Measurements from ENCODE around the gene CADPS2. TPM values are rescaled to one million over a fixed set of nuclear protein-coding genes. Genes with fewer than 3 reads are reported as not detected.

CADPS2 gene
- total and polyA plus RNA-seq, 7 experiments from 2014 or later = not detected

DNA sequence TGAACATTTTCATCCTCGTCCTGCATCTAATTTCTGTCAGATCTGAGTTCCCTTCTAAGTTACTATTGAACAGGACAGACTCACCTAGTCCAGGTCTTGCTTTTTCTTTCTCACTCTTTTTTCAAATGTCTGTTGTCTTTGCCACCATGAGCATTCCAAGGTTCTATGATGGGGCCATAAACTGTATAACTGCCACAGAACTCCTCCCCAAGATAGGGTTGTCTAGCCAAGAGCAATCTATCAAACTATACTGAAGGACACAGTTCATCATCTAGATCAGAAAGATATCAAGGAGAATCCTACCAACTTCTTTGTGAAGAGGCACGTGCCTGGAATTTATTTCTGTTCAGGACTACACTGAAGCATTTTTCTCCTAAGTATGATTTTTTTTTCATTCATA, 531.6 kb downstream of the CADPS2 start:
- intact Hi-C loops (cut with micrococcal nuclease) = no loop called here
- no peaks in the 10 kb centered on the region for H3K36me3 Mint-ChIP-seq

DNA sequence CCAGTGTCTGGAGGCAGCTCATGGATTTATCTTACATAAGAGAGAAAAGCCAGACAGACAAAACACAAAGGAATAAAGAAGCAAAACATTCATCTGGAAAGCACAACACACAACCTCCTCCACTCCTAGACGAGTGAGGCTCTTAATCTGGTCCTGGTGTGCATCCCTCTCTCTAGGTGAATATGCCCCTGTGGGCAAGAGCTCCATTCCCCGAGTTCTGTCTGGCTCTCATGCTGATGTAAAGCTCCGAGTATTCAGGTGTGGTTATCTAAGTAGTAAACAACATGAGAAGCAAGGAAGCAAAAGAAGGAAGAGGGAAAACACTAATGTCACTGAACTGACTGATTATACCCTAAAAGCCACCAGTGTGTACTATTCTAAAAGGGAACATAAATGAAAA, 533.8 kb downstream of the CADPS2 start:
- ChIA-PET POLR2A (no interaction called here), CTCF (no interaction called here)
- no peak for ATAC-seq

More for the DNA sequence above, 531.6 kb downstream of the CADPS2 start:
- Histone ChIP-seq H3K27ac (ENCODE audit: low read depth, low read length) (no peak overlapping the region), H3K4me1 (ENCODE audit: control insufficient read depth in 2 of 2, insufficient read depth in 2 of 2, low read length in 2 of 2) (no peaks in the 10 kb centered on the region), H3K9me3 (ENCODE audit: control insufficient read depth in 2 of 3, low read length in 3 of 3) (no peaks in the 10 kb centered on the region), H3K36me3 (ENCODE audit: control insufficient read depth in 2 of 3, insufficient read depth in 3 of 3, low read length in 3 of 3) (no peaks in the 10 kb centered on the region), H3K4me3 (ENCODE audit: low read length) (no peak overlapping the region), H3K27me3 (ENCODE audit: control insufficient read depth in 2 of 2, insufficient read depth in 2 of 2, low read length in 2 of 2) (no peaks in the 10 kb centered on the region)
- H3K4me3 Mint-ChIP-seq = no peak overlapping the region
- DNase-seq (no peak), ATAC-seq (no peak)
- peaks cover 0 to 9% (median 0%) of the 10 kb centered on the region in 11 donors for H3K9me3 Mint-ChIP-seq
- POLR2A ChIA-PET = no interaction called here
- H3K27me3 Mint-ChIP-seq = no peaks in the 10 kb centered on the region
- no peaks in the 10 kb centered on the region for H3K4me1 Mint-ChIP-seq
- CTCF ChIA-PET = no interaction called here
- no peak overlapping the region for H3K27ac Mint-ChIP-seq

DNA sequence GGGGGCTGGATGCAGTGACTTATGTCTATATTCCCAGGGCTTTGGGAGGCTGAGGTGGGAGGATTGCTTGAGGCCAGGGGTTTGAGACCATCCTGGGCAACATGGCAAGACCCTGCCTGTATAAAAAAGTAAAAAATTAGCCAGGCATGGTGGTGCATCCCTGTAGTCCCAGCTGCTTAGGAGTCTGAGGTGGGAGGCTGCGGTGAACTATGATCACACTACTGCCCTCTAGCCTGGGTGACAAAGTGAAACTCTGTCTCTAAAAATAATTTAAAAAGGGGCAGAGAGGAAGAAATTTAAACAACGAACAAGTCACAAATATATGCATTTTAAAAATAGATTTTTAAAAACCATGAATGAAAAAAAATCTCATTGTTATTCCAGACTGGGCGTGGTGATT, 535.6 kb downstream of the CADPS2 start:
- intact Hi-C loops (cut with micrococcal nuclease) = no loop called here
- H3K4me1 ChIP-seq (ENCODE audit: control insufficient read depth in 2 of 2, insufficient read depth in 2 of 2, low read length in 2 of 2) = no peaks in the 10 kb centered on the region
- Mint-ChIP-seq H3K36me3 (no peaks in the 10 kb centered on the region), H3K9me3 (peaks cover 0 to 2% (median 0%) of the 10 kb centered on the region in 11 donors), H3K4me3 (no peak overlapping the region), H3K4me1 (no peaks in the 10 kb centered on the region), H3K27ac (no peak overlapping the region), H3K27me3 (no peaks in the 10 kb centered on the region)
- ChIA-PET POLR2A (no interaction called here), CTCF (no interaction called here)
- no peaks in the 10 kb centered on the region for H3K27me3 ChIP-seq (ENCODE audit: control insufficient read depth in 2 of 2, insufficient read depth in 2 of 2, low read length in 2 of 2)
- DNase-seq = no peak
- ATAC-seq = no peak
- no peak overlapping the region for H3K27ac ChIP-seq (ENCODE audit: low read depth, low read length)
- no peaks in the 10 kb centered on the region for H3K9me3 ChIP-seq (ENCODE audit: control insufficient read depth in 2 of 3, low read length in 3 of 3)
- H3K36me3 ChIP-seq (ENCODE audit: control insufficient read depth in 2 of 3, insufficient read depth in 3 of 3, low read length in 3 of 3) = no peaks in the 10 kb centered on the region
- no peak overlapping the region for H3K4me3 ChIP-seq (ENCODE audit: low read length)

More for the DNA sequence above, 533.8 kb downstream of the CADPS2 start:
- Histone ChIP-seq H3K27me3 (ENCODE audit: control insufficient read depth in 2 of 2, insufficient read depth in 2 of 2, low read length in 2 of 2) (no peaks in the 10 kb centered on the region), H3K4me3 (ENCODE audit: low read length) (no peak overlapping the region), H3K36me3 (ENCODE audit: control insufficient read depth in 2 of 3, insufficient read depth in 3 of 3, low read length in 3 of 3) (no peaks in the 10 kb centered on the region), H3K4me1 (ENCODE audit: control insufficient read depth in 2 of 2, insufficient read depth in 2 of 2, low read length in 2 of 2) (no peaks in the 10 kb centered on the region), H3K9me3 (ENCODE audit: control insufficient read depth in 2 of 3, low read length in 3 of 3) (no peaks in the 10 kb centered on the region), H3K27ac (ENCODE audit: low read depth, low read length) (no peak overlapping the region)
- H3K36me3 Mint-ChIP-seq = no peaks in the 10 kb centered on the region
- peaks cover 0 to 6% (median 0%) of the 10 kb centered on the region in 11 donors for H3K9me3 Mint-ChIP-seq
- no peak for DNase-seq
- H3K4me3 Mint-ChIP-seq = no peak overlapping the region
- no peak overlapping the region for H3K27ac Mint-ChIP-seq
- no peaks in the 10 kb centered on the region for H3K27me3 Mint-ChIP-seq
- intact Hi-C loops (cut with micrococcal nuclease) = no loop called here
- H3K4me1 Mint-ChIP-seq = no peaks in the 10 kb centered on the region

DNA sequence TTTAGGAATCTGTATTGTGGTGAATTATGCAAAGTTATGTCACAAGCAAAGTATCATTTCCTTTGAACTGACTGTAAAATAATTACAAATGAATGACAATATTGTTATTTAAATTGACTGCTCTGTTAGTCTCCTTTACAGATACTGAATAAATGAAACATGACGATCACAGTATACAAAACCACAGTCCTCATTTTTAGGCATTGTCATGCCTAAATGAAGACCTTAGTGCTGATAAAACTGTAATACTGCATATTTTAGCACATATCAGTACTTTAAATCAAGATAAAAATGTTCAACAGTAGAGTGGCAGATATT, 542.0 kb downstream of the CADPS2 start:
- Mint-ChIP-seq H3K9me3 (peaks cover 0 to 3% (median 0%) of the 10 kb centered on the region in 11 donors), H3K27me3 (no peaks in the 10 kb centered on the region), H3K27ac (no peak overlapping the region), H3K4me1 (no peaks in the 10 kb centered on the region), H3K4me3 (no peak overlapping the region), H3K36me3 (no peaks in the 10 kb centered on the region)
- intact Hi-C loops (cut with micrococcal nuclease) = no loop called here
- Histone ChIP-seq H3K27ac (ENCODE audit: low read depth, low read length) (no peak overlapping the region), H3K27me3 (ENCODE audit: control insufficient read depth in 2 of 2, insufficient read depth in 2 of 2, low read length in 2 of 2) (no peaks in the 10 kb centered on the region), H3K9me3 (ENCODE audit: control insufficient read depth in 2 of 3, low read length in 3 of 3) (no peaks in the 10 kb centered on the region), H3K4me3 (ENCODE audit: low read length) (no peak overlapping the region), H3K4me1 (ENCODE audit: control insufficient read depth in 2 of 2, insufficient read depth in 2 of 2, low read length in 2 of 2) (no peaks in the 10 kb centered on the region), H3K36me3 (ENCODE audit: control insufficient read depth in 2 of 3, insufficient read depth in 3 of 3, low read length in 3 of 3) (no peaks in the 10 kb centered on the region)
- ATAC-seq (no peak), DNase-seq (no peak)
- ChIA-PET CTCF (no interaction called here), POLR2A (no interaction called here)

DNA sequence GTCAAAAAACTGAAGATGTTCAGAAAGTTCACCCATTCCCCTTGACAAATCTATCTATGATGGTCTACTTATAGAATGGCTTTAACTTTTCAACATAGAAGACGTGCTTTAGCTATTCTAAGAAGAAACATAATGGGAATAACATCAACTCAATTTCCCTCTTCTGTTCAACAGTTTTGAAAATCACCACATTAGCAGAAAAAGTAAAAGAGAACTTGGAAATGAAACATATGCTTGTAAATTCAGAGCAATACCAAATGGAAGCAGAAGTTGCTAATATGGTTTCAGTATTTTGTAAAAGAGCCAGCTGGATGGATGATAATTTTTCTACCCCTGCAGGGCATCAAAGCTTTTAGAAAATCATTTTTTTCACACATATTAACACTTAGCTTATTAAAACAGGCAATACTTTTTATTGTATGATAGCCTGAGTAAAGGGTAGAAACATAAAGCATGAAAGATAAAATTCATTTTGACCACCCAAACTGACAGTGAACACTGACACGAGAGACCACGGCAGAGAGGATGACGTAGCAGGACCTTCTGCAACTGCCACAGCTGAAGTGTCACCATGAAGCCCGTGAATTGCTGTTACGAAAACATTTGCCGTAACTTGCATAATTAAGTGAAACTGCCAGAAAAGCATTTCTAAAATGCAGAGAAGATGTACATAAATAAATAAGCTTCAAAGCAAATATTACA, 542.5 kb downstream of the CADPS2 start:
- Histone ChIP-seq H3K4me3 (ENCODE audit: low read length) (no peak overlapping the region), H3K4me1 (ENCODE audit: control insufficient read depth in 2 of 2, insufficient read depth in 2 of 2, low read length in 2 of 2) (no peaks in the 10 kb centered on the region), H3K27ac (ENCODE audit: low read depth, low read length) (no peak overlapping the region), H3K27me3 (ENCODE audit: control insufficient read depth in 2 of 2, insufficient read depth in 2 of 2, low read length in 2 of 2) (no peaks in the 10 kb centered on the region), H3K9me3 (ENCODE audit: control insufficient read depth in 2 of 3, low read length in 3 of 3) (no peaks in the 10 kb centered on the region), H3K36me3 (ENCODE audit: control insufficient read depth in 2 of 3, insufficient read depth in 3 of 3, low read length in 3 of 3) (no peaks in the 10 kb centered on the region)
- Mint-ChIP-seq H3K9me3 (peaks cover 0 to 4% (median 0%) of the 10 kb centered on the region in 11 donors), H3K27ac (no peak overlapping the region), H3K27me3 (no peaks in the 10 kb centered on the region), H3K4me3 (no peak overlapping the region), H3K4me1 (no peaks in the 10 kb centered on the region), H3K36me3 (no peaks in the 10 kb centered on the region)
- ChIA-PET CTCF (no interaction called here), POLR2A (no interaction called here)
- intact Hi-C loops (cut with micrococcal nuclease) = no loop called here
- DNase-seq (no peak), ATAC-seq (no peak)

DNA sequence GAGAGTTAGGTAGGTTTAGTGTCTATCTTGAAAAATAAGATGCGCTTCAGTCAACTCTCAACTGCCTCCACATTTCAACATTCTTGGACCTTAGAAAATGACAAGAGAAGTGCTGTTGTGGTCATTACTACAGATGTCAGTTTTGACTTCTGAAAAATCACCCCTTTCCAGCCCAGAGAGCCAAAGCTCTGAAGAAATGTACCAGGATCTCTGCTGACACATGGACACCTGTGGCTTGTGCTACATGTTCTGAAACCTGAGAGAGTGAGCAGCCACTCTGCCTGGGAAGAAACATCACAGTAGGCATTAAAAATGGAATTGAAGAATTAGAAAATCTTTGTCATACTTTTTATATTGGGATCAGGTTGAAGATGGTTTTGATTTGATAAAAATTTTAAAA, 545.8 kb downstream of the CADPS2 start:
- H3K27me3 ChIP-seq (ENCODE audit: control insufficient read depth in 2 of 2, insufficient read depth in 2 of 2, low read length in 2 of 2) = no peaks in the 10 kb centered on the region
- Mint-ChIP-seq H3K27ac (no peak overlapping the region), H3K4me3 (no peak overlapping the region), H3K27me3 (no peaks in the 10 kb centered on the region), H3K36me3 (no peaks in the 10 kb centered on the region), H3K9me3 (peaks cover 0 to 4% (median 0%) of the 10 kb centered on the region in 11 donors), H3K4me1 (no peaks in the 10 kb centered on the region)
- H3K36me3 ChIP-seq (ENCODE audit: control insufficient read depth in 2 of 3, insufficient read depth in 3 of 3, low read length in 3 of 3) = no peaks in the 10 kb centered on the region
- ATAC-seq (no peak), DNase-seq (no peak)
- H3K27ac ChIP-seq (ENCODE audit: low read depth, low read length) = no peak overlapping the region
- H3K4me3 ChIP-seq (ENCODE audit: low read length) = no peak overlapping the region
- ChIA-PET CTCF (no interaction called here), POLR2A (no interaction called here)
- H3K9me3 ChIP-seq (ENCODE audit: control insufficient read depth in 2 of 3, low read length in 3 of 3) = no peaks in the 10 kb centered on the region
- no peaks in the 10 kb centered on the region for H3K4me1 ChIP-seq (ENCODE audit: control insufficient read depth in 2 of 2, insufficient read depth in 2 of 2, low read length in 2 of 2)
- intact Hi-C loops (cut with micrococcal nuclease) = no loop called here

DNA sequence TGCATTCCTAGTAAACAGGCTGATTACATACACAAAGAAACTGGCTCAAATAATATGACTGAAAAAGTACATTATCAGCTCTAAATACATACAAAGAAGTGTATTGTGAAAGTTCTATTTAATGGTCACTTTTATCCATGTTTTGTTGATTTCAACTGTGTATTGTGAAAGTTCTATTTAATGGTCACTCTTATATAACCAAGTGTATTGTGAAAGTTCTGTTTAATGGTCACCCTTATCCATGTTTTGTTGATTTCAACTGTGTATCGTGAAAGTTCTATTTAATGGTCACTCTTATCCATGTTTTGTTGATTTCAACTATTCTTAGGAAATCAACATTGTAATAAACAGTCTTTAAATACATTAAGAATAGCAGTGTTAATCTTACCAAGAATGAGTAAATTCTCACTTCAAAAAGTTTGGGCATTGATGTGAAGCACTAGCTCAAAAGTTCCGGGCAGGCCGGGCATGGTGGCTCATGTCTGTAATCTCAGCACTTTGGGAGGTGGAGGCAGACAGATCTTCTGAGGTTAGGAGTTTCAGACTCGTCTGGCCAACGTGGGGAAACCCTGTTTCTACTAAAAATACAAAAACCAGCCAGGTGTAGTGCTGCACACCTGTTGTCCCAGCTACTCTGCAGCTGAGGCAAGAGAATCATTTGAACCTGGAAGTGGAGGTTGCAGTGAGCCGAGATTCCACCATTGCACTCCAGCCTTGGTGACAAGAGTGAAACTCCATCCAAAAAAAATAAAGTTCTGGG, 546.9 kb downstream of the CADPS2 start:
- Mint-ChIP-seq H3K27ac (no peak overlapping the region), H3K4me1 (no peaks in the 10 kb centered on the region), H3K4me3 (no peak overlapping the region), H3K36me3 (no peaks in the 10 kb centered on the region), H3K9me3 (peaks cover 0 to 4% (median 0%) of the 10 kb centered on the region in 11 donors), H3K27me3 (no peaks in the 10 kb centered on the region)
- Histone ChIP-seq H3K4me1 (ENCODE audit: control insufficient read depth in 2 of 2, insufficient read depth in 2 of 2, low read length in 2 of 2) (no peaks in the 10 kb centered on the region), H3K27me3 (ENCODE audit: control insufficient read depth in 2 of 2, insufficient read depth in 2 of 2, low read length in 2 of 2) (no peaks in the 10 kb centered on the region), H3K27ac (ENCODE audit: low read depth, low read length) (no peak overlapping the region), H3K36me3 (ENCODE audit: control insufficient read depth in 2 of 3, insufficient read depth in 3 of 3, low read length in 3 of 3) (no peaks in the 10 kb centered on the region), H3K4me3 (ENCODE audit: low read length) (no peak overlapping the region), H3K9me3 (ENCODE audit: control insufficient read depth in 2 of 3, low read length in 3 of 3) (no peaks in the 10 kb centered on the region)
- ATAC-seq (no peak), DNase-seq (no peak)
- ChIA-PET POLR2A (no interaction called here), CTCF (no interaction called here)
- intact Hi-C loops (cut with micrococcal nuclease) = no loop called here
